Naive thymus-derived CD8-positive, alpha-beta T cell (primary cell): Measurements from ENCODE around the gene SOSTDC1. TPM values are rescaled to one million over a fixed set of nuclear protein-coding genes. Genes with fewer than 3 reads are reported as not detected.

Experiments
- ATAC-seq, 2 donors: fragments of 150-1000 bp; cut with Tn5 transposase in 1 of 2; sonication (Bioruptor Pico), chemical (Tn5 transposase) in 1 of 2; 1 replicate in 1 of 2; 2 replicates in 1 of 2; pipeline ENCODE4 v1.10.0; 2021; ENCODE audit warnings: mild to moderate bottlenecking in 2 of 2, moderate library complexity in 2 of 2
- POLR2A ChIA-PET: fragments of 350-600 bp; sonication (Branson Sonifier 250); formaldehyde crosslinking; loops from one replicate; lab custom pipeline; 2021; ENCODE audit warnings: antibody characterized with exemption; lab: Charles Lee
- DNase-seq, 10 donors: peaks; one replicate each; pipeline versions ENCODE4 v3.0.0 to v3.0.0-alpha.2; 2020 to 2022
- H3K27ac Mint-ChIP-seq, 10 donors: one replicate each; pipeline ENCODE4 v1.8.0; 2020 to 2022; ENCODE audit warnings: mild to moderate bottlenecking in 10 of 10, mixed read lengths in 10 of 10, moderate library complexity in 4 of 10, inconsistent platforms in 1 of 10
- H3K27me3 Mint-ChIP-seq, 5 donors: one replicate each; pipeline ENCODE4 v1.8.0; 2021 to 2022; ENCODE audit warnings: mixed read lengths in 5 of 5
- H3K36me3 Mint-ChIP-seq, 3 donors: one replicate each; pipeline ENCODE4 v1.8.0; 2020 to 2022; ENCODE audit warnings: mixed read lengths in 3 of 3, mild to moderate bottlenecking in 2 of 3, inconsistent platforms in 1 of 3
- H3K4me1 Mint-ChIP-seq, 4 donors: one replicate each; pipeline ENCODE4 v1.8.0; 2021 to 2022; ENCODE audit warnings: mixed read lengths in 4 of 4
- H3K4me3 Mint-ChIP-seq, 10 donors: one replicate each; pipeline ENCODE4 v1.8.0; 2020 to 2022; ENCODE audit warnings: mild to moderate bottlenecking in 10 of 10, mixed read lengths in 10 of 10, moderate library complexity in 6 of 10, inconsistent platforms in 1 of 10
- H3K9me3 Mint-ChIP-seq, 9 donors: one replicate each; pipeline ENCODE4 v1.8.0; 2020 to 2022; ENCODE audit warnings: mixed read lengths in 9 of 9, mild to moderate bottlenecking in 3 of 9, inconsistent platforms in 1 of 9, moderate library complexity in 1 of 9
- polyA plus RNA-seq, 3 donors: library from polyadenylated mRNA; unstranded; fragments of 300-500 nt; fragmentation: Illumina TruSeq; gene quantifications; one replicate each; pipeline ENCODE4 v1.2.3, GENCODE V29; 2021
- total RNA-seq, 8 experiments: library from RNA in 2 of 8; stranded (reverse) in 2 of 8; gene quantifications; one replicate each; pipeline ENCODE4 v1.2.3 and lab custom pipeline; 2021 to 2026

The SOSTDC1 gene
- total and polyA plus RNA-seq, 5 experiments from 2014 or later, result not detected

GRCh38 chr7:16412274-16413254, 53.0 kb downstream of the SOSTDC1 start:
- peaks cover 0 to 5% (median 1%) of the 10 kb centered on the region in 4 donors for H3K4me1 Mint-ChIP-seq
- no peaks in the 10 kb centered on the region for H3K9me3 Mint-ChIP-seq
- no peak overlapping the region for H3K27ac Mint-ChIP-seq
- peaks cover 0 to 11% (median 0%) of the 10 kb centered on the region in 5 donors for H3K27me3 Mint-ChIP-seq
- no peaks in the 10 kb centered on the region for H3K36me3 Mint-ChIP-seq
- H3K4me3 Mint-ChIP-seq, result no peak overlapping the region
- no peak for DNase-seq
- no peak for ATAC-seq
- POLR2A ChIA-PET, result no interaction called here

Other genes with a start within 250 kb of the SOSTDC1 start
- gene CRPPA, start 44.2 kb downstream of the SOSTDC1 start, total RNA-seq, result 1 to 10 TPM; 1.6 to 1.8 TPM
- gene CRPPA, start 44.2 kb downstream of the SOSTDC1 start, polyA plus RNA-seq, result under 1 TPM; 0.10 to 0.94 (median 0.69) TPM
- not detected for gene LRRC72, start 61.1 kb upstream of the SOSTDC1 start, total RNA-seq
- gene LRRC72, start 61.1 kb upstream of the SOSTDC1 start, polyA plus RNA-seq, result not detected
- gene ANKMY2, start 180.0 kb upstream of the SOSTDC1 start, total RNA-seq, result 10 to 100 TPM; 12.3 to 13.6 TPM
- 10 to 100 TPM; 11.9 to 14.7 (median 13.6) TPM for gene ANKMY2, start 180.0 kb upstream of the SOSTDC1 start, polyA plus RNA-seq
- 10 to 100 TPM; 33.4 to 34.1 TPM for gene BZW2, start 180.4 kb upstream of the SOSTDC1 start, total RNA-seq
- gene BZW2, start 180.4 kb upstream of the SOSTDC1 start, polyA plus RNA-seq, result 10 to 100 TPM; 76.9 to 83.4 (median 81.6) TPM